NCI-H226 (cell line): Measurements from ENCODE around the gene NKX3-2.

Experiments used
- DNase-seq: peaks from one replicate; pipeline ENCODE4 v3.0.0-alpha.2; 2015

NKX3-2 gene

GRCh38 chr4:13496605-13497004 lies 47.7 kb downstream of the NKX3-2 start:
- no peak for DNase-seq

- no peak for DNase-seq
Observed at GRCh38 chr4:13495753-13496152, 48.6 kb downstream of the NKX3-2 start.

GRCh38 chr4:13493793-13494192 lies 50.5 kb downstream of the NKX3-2 start:
- DNase-seq: no peak

GRCh38 chr4:13492747-13493146 lies 51.6 kb downstream of the NKX3-2 start:
- DNase-seq: no peak
